ENCODE data around the gene NUDT3. TPM values are rescaled to one million over a fixed set of nuclear protein-coding genes. Genes with fewer than 3 reads are reported as not detected.

Gene NUDT3
- total and polyA plus RNA-seq, 2 experiments from 2014 or later: 12.1 to 31.1 TPM

- TF ChIP-seq CREB1 (CRISPR knock-in tag; IDR thresholded peaks at IDR 0.05; ENCODE audit: low read depth) (no peak), CTCF (conservative IDR thresholded peaks at IDR 0.05; ENCODE audit: low read depth in 2 of 2) (no peak), JUNB (IDR thresholded peaks at IDR 0.05; ENCODE audit: unreplicated experiment) (no peak), ZNF114 (CRISPR knock-in tag; IDR thresholded peaks at IDR 0.05) (no peak)
- TF ChIP-seq, protein P1, sequence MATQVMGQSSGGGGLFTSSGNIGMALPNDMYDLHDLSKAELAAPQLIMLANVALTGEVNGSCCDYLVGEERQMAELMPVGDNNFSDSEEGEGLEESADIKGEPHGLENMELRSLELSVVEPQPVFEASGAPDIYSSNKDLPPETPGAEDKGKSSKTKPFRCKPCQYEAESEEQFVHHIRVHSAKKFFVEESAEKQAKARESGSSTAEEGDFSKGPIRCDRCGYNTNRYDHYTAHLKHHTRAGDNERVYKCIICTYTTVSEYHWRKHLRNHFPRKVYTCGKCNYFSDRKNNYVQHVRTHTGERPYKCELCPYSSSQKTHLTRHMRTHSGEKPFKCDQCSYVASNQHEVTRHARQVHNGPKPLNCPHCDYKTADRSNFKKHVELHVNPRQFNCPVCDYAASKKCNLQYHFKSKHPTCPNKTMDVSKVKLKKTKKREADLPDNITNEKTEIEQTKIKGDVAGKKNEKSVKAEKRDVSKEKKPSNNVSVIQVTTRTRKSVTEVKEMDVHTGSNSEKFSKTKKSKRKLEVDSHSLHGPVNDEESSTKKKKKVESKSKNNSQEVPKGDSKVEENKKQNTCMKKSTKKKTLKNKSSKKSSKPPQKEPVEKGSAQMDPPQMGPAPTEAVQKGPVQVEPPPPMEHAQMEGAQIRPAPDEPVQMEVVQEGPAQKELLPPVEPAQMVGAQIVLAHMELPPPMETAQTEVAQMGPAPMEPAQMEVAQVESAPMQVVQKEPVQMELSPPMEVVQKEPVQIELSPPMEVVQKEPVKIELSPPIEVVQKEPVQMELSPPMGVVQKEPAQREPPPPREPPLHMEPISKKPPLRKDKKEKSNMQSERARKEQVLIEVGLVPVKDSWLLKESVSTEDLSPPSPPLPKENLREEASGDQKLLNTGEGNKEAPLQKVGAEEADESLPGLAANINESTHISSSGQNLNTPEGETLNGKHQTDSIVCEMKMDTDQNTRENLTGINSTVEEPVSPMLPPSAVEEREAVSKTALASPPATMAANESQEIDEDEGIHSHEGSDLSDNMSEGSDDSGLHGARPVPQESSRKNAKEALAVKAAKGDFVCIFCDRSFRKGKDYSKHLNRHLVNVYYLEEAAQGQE (IDR thresholded peaks at IDR 0.05; ENCODE audit: unreplicated experiment): no peak
These were observed 117.2 kb downstream of the NUDT3 start (continued) for GRCh38 chr6:34275128-34275804.

DNA sequence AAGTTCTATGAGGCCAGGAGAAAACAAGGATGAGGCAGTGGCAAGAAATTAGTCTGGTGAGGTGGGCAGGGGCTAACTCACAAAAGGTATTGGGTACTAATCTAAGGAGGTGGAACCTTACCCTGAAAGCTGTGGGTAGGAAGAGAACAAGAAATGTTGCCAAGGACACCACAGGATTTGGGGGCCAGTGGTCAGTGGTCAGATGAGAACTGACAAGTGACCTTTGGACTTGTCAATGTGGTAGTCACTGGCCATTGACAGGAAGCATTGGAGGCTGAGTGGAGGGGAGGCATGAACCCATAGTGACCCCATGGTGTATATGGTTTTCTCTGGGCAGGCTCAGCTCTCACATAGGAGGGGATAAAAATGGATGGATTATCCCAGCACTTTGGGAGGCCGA, 118.3 kb downstream of the NUDT3 start:
- no peak overlapping the region for H3K4me3 Mint-ChIP-seq
- DNase-seq (ENCODE audit: low spot score): no peak
- no peak overlapping the region for H3K4me3 ChIP-seq
- H2AFZ ChIP-seq: no peak overlapping the region
- no peak overlapping the region for H3K27ac Mint-ChIP-seq
- H3K4me1 ChIP-seq (ENCODE audit: insufficient read depth): no peaks in the 10 kb centered on the region
- H3K27ac ChIP-seq (ENCODE audit: low read depth): no peak overlapping the region
- H3K36me3 ChIP-seq (ENCODE audit: insufficient read depth): no peaks in the 10 kb centered on the region
- H3K4me1 Mint-ChIP-seq: peaks cover 5% of the 10 kb centered on the region; the same call in 2 of the 3 replicates
- H3K27me3 Mint-ChIP-seq (ENCODE audit: insufficient read depth, low read depth, poor library complexity): peaks cover 5% of the 10 kb centered on the region
- no peaks in the 10 kb centered on the region for H3F3A ChIP-seq (replicated peaks; ENCODE audit: low read depth)
- no peaks in the 10 kb centered on the region for H3K9me3 Mint-ChIP-seq
- H3K4me2 ChIP-seq: no peak overlapping the region
- H3K79me2 ChIP-seq (replicated peaks; ENCODE audit: insufficient read depth): no peaks in the 10 kb centered on the region
- H4K20me1 ChIP-seq (replicated peaks; ENCODE audit: insufficient read depth): no peaks in the 10 kb centered on the region
- H3K27me3 ChIP-seq (ENCODE audit: insufficient read depth): no peaks in the 10 kb centered on the region
- ATAC-seq: no peak
- no peaks in the 10 kb centered on the region for H3K9me2 ChIP-seq (ENCODE audit: insufficient read depth)
- H3K36me3 Mint-ChIP-seq (ENCODE audit: low read depth): no peaks in the 10 kb centered on the region; the same call in 2 of the 3 replicates
- TF ChIP-seq STAT1 (IDR thresholded peaks at IDR 0.05; ENCODE audit: unreplicated experiment) (no peak), ETS1 (IDR thresholded peaks at IDR 0.05) (no peak), CTCF (conservative IDR thresholded peaks at IDR 0.05; ENCODE audit: low read depth in 2 of 2) (no peak), CREB1 (CRISPR knock-in tag; IDR thresholded peaks at IDR 0.05; ENCODE audit: low read depth) (no peak), POLR2AphosphoS5 (IDR thresholded peaks at IDR 0.05; ENCODE audit: low read depth) (no peak)
- TF ChIP-seq, protein P2, sequence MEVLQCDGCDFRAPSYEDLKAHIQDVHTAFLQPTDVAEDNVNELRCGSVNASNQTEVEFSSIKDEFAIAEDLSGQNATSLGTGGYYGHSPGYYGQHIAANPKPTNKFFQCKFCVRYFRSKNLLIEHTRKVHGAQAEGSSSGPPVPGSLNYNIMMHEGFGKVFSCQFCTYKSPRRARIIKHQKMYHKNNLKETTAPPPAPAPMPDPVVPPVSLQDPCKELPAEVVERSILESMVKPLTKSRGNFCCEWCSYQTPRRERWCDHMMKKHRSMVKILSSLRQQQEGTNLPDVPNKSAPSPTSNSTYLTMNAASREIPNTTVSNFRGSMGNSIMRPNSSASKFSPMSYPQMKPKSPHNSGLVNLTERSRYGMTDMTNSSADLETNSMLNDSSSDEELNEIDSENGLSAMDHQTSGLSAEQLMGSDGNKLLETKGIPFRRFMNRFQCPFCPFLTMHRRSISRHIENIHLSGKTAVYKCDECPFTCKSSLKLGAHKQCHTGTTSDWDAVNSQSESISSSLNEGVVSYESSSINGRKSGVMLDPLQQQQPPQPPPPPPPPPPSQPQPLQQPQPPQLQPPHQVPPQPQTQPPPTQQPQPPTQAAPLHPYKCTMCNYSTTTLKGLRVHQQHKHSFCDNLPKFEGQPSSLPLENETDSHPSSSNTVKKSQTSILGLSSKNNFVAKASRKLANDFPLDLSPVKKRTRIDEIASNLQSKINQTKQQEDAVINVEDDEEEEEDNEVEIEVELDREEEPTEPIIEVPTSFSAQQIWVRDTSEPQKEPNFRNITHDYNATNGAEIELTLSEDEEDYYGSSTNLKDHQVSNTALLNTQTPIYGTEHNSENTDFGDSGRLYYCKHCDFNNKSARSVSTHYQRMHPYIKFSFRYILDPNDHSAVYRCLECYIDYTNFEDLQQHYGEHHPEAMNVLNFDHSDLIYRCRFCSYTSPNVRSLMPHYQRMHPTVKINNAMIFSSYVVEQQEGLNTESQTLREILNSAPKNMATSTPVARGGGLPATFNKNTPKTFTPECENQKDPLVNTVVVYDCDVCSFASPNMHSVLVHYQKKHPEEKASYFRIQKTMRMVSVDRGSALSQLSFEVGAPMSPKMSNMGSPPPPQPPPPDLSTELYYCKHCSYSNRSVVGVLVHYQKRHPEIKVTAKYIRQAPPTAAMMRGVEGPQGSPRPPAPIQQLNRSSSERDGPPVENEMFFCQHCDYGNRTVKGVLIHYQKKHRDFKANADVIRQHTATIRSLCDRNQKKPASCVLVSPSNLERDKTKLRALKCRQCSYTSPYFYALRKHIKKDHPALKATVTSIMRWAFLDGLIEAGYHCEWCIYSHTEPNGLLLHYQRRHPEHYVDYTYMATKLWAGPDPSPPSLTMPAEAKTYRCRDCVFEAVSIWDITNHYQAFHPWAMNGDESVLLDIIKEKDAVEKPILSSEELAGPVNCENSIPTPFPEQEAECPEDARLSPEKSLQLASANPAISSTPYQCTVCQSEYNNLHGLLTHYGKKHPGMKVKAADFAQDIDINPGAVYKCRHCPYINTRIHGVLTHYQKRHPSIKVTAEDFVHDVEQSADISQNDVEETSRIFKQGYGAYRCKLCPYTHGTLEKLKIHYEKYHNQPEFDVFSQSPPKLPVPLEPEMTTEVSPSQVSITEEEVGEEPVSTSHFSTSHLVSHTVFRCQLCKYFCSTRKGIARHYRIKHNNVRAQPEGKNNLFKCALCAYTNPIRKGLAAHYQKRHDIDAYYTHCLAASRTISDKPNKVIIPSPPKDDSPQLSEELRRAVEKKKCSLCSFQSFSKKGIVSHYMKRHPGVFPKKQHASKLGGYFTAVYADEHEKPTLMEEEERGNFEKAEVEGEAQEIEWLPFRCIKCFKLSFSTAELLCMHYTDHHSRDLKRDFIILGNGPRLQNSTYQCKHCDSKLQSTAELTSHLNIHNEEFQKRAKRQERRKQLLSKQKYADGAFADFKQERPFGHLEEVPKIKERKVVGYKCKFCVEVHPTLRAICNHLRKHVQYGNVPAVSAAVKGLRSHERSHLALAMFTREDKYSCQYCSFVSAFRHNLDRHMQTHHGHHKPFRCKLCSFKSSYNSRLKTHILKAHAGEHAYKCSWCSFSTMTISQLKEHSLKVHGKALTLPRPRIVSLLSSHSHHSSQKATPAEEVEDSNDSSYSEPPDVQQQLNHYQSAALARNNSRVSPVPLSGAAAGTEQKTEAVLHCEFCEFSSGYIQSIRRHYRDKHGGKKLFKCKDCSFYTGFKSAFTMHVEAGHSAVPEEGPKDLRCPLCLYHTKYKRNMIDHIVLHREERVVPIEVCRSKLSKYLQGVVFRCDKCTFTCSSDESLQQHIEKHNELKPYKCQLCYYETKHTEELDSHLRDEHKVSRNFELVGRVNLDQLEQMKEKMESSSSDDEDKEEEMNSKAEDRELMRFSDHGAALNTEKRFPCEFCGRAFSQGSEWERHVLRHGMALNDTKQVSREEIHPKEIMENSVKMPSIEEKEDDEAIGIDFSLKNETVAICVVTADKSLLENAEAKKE (CRISPR knock-in tag; IDR thresholded peaks at IDR 0.05): no peak
